ENCODE measurements around the gene FXN.

- TF ChIP-seq TCF4 (CRISPR knock-in tag; IDR thresholded peaks at IDR 0.05; ENCODE audit: borderline replicate concordance) (no peak), GLIS3 (CRISPR knock-in tag; IDR thresholded peaks at IDR 0.05) (no peak), RARB (CRISPR knock-in tag; IDR thresholded peaks at IDR 0.05) (no peak), BACH2 (CRISPR knock-in tag; IDR thresholded peaks at IDR 0.05; ENCODE audit: borderline replicate concordance) (no peak), CSRNP3 (CRISPR knock-in tag; IDR thresholded peaks at IDR 0.05) (no peak), ZNF8 (CRISPR knock-in tag; IDR thresholded peaks at IDR 0.05) (no peak)
These were observed 50.8 kb downstream of the FXN start for GRCh38 chr9:69086312-69086711.

Measured in SK-N-SH treated with all-trans-retinoic acid at 6 μM for 48 hours (cell line).